Measurements from ENCODE around the gene SAG. TPM values are rescaled to one million over a fixed set of nuclear protein-coding genes. Genes with fewer than 3 reads are reported as not detected.

Gene SAG
- total and polyA plus RNA-seq, 9 of the 15 experiments (the other 6 are each of a cell fraction or from before 2014, with no cell fraction given), result 0.04 to 0.64 (median 0.31) TPM; not detected in 5

- intact Hi-C loops (cut with micrococcal nuclease) (no loop called here), in situ Hi-C loops (cut with MboI) (no loop called here)
- Histone ChIP-seq H3K4me3 (no peak overlapping the region), H3K9ac (ENCODE audit: insufficient read depth in 1 of 2, low read depth in 2 of 2, low read length in 2 of 2) (no peak overlapping the region; a peak in 1 of 4 replicates), H3K9me1 (ENCODE audit: control insufficient read depth, insufficient read depth, low read length) (no peaks in the 10 kb centered on the region), H3K27me3 (ENCODE audit: control insufficient read depth in 2 of 2, insufficient read depth in 2 of 2, low read length in 2 of 2) (no peaks in the 10 kb centered on the region), H3K4me1 (replicated peaks in 1 of 2; ENCODE audit: control insufficient read depth in 2 of 2, insufficient read depth in 2 of 2, low read length in 2 of 2) (peaks cover 3 to 5% of the 10 kb centered on the region in 2 experiments; a peak in 3 of 5 replicates), H4K20me1 (replicated peaks; ENCODE audit: control insufficient read depth, insufficient read depth, low read length) (no peaks in the 10 kb centered on the region), H3K27ac (ENCODE audit: extremely low read depth, low read depth, low read length) (no peak overlapping the region), H3K79me2 (ENCODE audit: control insufficient read depth, insufficient read depth, low read length) (peaks cover 4% of the 10 kb centered on the region), H3K9me3 (replicated peaks; ENCODE audit: control insufficient read depth, insufficient read depth, low read depth, low read length) (no peaks in the 10 kb centered on the region), H3K36me3 (ENCODE audit: control insufficient read depth, insufficient read depth, low read length) (peaks cover 15% of the 10 kb centered on the region; the same call in 1 of the 3 replicates), H2AFZ (ENCODE audit: low read depth, low read length) (no peak overlapping the region), H3K4me2 (ENCODE audit: insufficient read depth, low read length) (no peak overlapping the region)
- BruUV-seq (replicated peaks), result no TSS peak
- WGBS (ENCODE audit: insufficient coverage, low coverage, missing lambda C conversion rate), result 78% methylated on average over 8 of the region's 10 CpGs
- ChIA-PET CTCF (ENCODE audit: low intra/inter-chr PET ratio) (no interaction called here), POLR2A (no interaction called here)
- FAIRE-seq, result no peak
- TF ChIP-seq RBM39 (optimal IDR thresholded peaks at IDR 0.05; ENCODE audit: low read depth, low read length) (no peak), CXXC5 (CRISPR knock-in tag; IDR thresholded peaks at IDR 0.05) (no peak), ETV1 (tag; conservative IDR thresholded peaks at IDR 0.05; ENCODE audit: low read depth) (no peak), TAF7 (tag; IDR thresholded peaks at IDR 0.05) (no peak), SNRNP70 (optimal IDR thresholded peaks at IDR 0.05; ENCODE audit: low read depth, low read length) (no peak), NR1H2 (CRISPR knock-in tag; IDR thresholded peaks at IDR 0.05) (no peak), ZNF146 (CRISPR knock-in tag; IDR thresholded peaks at IDR 0.05; ENCODE audit: unreplicated experiment) (no peak), POLR2B (IDR thresholded peaks at IDR 0.05; ENCODE audit: low read depth, partially characterized antibody) (no peak), SMARCA5 (IDR thresholded peaks at IDR 0.05) (no peak), NR4A1 (CRISPR knock-in tag; IDR thresholded peaks at IDR 0.05) (no peak), NR4A1 (tag; IDR thresholded peaks at IDR 0.05) (no peak), CREB5 (CRISPR knock-in tag; IDR thresholded peaks at IDR 0.05) (no peak), SMAD4 (CRISPR knock-in tag; conservative IDR thresholded peaks at IDR 0.05) (no peak), U2AF2 (optimal IDR thresholded peaks at IDR 0.05; ENCODE audit: low read depth, low read length) (no peak), GTF2E2 (tag; IDR thresholded peaks at IDR 0.05) (no peak), HNRNPLL (IDR thresholded peaks at IDR 0.05; ENCODE audit: low read depth, low read length, poor library complexity, severe bottlenecking) (no peak), U2AF1 (optimal IDR thresholded peaks at IDR 0.05; ENCODE audit: low read depth, low read length) (no peak), RB1 (IDR thresholded peaks at IDR 0.05; ENCODE audit: low read depth) (no peak), DNMT1 (IDR thresholded peaks at IDR 0.05) (no peak), ZNF174 (CRISPR knock-in tag; IDR thresholded peaks at IDR 0.05) (no peak), IRF2 (CRISPR knock-in tag; IDR thresholded peaks at IDR 0.05) (no peak)
- ATAC-seq, result no peak
- no peak for DNase-seq (ENCODE audit: extremely low read depth in 1 of 4, low spot score in 3 of 4)
These were observed 68.1 kb downstream of the SAG start for GRCh38 chr2:233375490-233376314.
